Activated T-cell treated with anti-CD3 and anti-CD28 coated beads for 48 hours (primary cell): ENCODE results near the gene CAMTA2.

Experiments used
- DNase-seq: peaks from one replicate; pipeline ENCODE4 v3.0.0-alpha.2; 2020; ENCODE audit warnings: low read depth

Gene CAMTA2

DNA sequence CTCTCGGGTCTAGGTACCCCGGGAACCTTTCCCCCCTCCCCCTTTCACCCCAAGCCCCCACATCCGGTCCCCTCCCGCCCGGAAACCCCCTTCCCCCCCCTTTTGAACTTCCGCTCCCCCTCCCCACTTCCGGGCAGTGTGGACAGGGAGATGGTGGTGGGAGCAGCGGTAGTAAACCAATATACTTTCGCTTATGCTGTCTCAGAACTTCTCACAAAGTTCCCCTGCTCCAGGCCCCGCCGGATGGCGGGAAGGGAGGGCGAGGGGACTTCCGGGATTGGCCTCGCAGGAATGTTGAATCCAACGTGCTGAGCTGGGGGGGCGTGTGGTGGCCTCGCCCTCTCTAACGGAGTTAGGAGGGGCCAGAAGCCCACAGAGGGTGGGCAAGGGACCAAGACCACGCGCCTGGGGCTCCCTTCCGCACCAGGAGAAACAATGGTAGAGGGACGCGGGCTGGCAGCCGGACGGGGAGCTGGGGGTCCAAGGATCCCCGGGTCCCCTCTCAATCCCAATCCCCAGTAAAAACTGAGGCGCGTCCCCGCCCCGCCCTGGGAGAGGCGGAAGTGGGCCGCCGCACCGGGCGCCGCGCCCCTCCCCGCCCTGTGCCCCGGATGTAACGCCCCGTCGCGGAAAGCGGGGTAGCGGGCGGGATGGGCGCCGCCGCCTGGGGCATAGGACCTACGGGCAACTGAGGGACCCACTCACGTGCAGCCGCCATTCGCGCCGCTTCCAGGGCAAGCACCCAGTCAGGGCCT is 39.9 kb downstream of the CAMTA2 start:
- DNase-seq, result peak; percentile 67

GRCh38 chr17:4947010-4947410 is 40.5 kb downstream of the CAMTA2 start:
- DNase-seq, result no peak

DNA sequence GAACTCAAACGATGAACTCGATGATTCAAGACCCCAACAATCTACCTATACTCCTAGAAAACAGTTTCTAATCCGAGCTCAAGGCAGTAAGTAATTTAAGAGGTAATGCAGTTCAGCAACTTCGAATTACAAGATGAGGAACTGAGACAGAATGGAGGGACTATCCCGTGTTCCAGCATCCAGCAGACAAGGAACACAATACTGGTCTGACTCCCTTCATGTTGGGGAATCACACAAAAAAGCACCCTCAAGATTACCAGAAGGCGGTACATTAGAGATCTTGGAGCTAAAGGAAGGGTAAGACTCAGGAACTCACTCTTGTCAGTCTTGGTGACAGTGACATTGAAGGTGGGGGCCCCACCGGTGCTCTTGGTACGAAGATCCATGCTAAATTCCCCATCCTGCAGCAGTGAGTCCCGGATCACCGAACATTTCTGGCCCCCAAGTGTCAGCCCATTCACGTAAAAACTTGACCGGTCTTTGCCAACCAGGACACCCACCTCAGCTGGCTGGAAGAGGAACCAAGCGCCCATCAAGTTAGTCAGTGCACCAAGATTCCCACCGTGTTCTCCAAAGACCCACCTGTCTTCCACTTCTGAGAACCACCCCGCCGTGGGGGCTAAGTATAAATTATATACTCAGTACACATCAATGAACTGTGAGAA is 41.0 kb downstream of the CAMTA2 start:
- DNase-seq, result no peak

GRCh38 chr17:4945944-4946280 is 41.6 kb downstream of the CAMTA2 start:
- DNase-seq, result no peak

GRCh38 chr17:4945176-4945943 is 42.1 kb downstream of the CAMTA2 start:
- DNase-seq, result peak; percentile 80

DNA sequence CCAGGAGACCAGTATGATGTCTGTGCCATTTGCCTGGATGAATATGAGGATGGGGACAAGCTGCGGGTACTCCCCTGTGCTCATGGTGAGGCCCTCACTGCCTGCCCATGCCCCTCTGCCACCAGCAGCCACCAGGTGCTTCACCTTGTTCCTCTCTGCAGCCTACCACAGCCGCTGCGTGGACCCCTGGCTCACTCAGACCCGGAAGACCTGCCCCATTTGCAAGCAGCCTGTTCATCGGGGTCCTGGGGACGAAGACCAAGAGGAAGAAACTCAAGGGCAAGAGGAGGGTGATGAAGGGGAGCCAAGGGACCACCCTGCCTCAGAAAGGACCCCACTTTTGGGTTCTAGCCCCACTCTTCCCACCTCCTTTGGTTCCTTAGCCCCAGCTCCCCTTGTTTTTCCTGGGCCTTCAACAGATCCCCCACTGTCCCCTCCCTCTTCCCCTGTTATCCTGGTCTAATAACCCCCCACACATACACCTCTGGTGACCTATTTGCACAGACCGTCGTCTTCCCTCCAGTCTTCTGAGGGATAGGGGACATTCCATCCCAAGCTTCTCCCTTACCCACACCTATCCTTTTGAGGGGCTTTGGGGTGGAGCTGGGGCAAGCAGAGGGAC is 42.8 kb downstream of the CAMTA2 start:
- DNase-seq, result peak; percentile 44

GRCh38 chr17:4944163-4944553 is 43.3 kb downstream of the CAMTA2 start:
- DNase-seq, result peak; percentile 42

DNA sequence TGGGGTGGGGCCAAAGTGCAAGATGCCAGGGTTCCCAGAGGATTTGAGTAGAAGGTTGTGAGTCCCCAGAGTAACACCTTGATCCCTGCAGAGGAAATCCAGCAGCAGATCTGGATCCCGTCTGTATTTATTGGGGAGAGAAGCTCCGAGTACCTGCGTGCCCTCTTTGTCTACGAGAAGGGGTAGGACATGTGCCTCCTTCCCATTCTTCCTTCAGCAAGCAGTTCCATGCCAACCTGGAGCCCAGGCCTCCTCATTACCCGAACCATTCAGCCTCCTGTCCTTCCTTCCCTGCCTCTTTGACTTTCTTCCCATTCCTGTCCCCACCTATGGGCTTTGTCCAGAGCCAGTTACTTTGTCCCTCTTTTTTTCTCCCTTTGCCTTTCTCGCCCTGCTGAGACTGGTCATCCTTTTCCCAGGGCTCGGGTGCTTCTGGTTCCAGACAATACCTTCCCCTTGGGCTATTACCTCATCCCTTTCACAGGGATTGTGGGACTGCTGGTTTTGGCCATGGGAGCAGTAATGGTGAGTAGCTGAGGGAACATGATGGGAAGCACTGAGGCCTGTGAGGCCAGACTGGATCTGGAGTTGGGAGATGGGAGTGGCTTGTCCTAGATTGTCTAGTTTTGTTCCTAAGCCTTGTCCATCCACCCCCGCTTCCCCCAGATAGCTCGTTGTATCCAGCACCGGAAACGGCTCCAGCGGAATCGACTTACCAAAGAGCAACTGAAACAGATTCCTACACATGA is 44.5 kb downstream of the CAMTA2 start:
- no peak for DNase-seq

DNA sequence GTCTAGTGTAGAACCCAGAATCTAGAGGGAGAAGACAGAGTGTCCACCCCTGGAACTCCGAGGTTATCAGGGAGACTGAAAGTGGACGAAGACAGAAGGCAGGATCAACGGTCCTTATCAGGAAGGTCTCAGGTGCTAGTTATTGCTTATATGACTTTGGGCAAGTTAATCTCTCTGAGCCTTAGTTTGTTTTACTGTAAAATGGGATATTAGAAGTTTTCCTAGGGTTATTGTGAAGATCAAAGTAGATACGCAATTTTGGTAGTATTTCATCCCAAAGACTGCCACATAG is 46.2 kb downstream of the CAMTA2 start:
- DNase-seq, result no peak

- DNase-seq, result peak; percentile 43
Observed at GRCh38 chr17:4940555-4941318, 46.7 kb downstream of the CAMTA2 start.

DNA sequence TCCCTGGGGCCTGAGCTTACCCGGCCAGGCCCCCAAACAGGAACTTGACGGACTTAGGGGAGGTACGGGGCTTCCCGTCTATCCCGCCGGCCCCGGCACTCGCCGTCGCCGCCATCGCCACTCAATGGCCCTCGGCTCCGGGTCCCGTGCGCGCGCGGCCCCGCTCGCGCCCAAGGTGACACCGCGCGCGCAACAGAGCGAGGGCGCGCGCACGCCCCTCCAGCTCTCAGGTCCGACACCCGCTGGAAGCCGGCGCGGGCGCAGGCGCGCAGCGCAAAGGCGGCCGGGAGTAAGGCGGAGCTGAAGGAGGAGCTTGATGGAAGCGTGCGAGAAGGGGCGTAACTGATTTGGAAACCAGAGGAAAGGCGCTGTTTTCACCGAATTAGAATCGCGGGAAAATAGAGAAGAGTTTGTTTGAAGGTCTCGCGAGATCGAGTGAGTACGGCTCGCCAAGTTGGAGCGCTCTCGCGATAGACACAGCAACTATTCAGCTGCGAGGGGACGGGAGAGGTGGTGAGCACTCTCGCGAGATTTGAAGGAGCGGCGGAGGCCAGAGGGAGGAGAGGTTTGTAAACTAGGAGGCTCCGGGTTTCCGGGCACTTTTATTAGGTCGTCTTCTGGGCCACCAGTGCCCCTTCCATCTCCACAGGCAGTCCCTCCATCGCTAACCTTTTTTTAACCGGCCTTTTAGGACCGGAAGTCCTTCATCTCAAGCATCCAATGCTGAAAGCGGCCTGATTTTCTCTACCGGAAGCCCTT is 47.5 kb downstream of the CAMTA2 start, which contains the start of the genes RNF167 and SLC25A11:
TSS of gene RNF167 (plus strand) at position 473 of the 759 bp plus-strand sequence. CDS start 642 bp downstream, outside the sequence.
TSS of gene SLC25A11 (minus strand) at position 251 of the 759 bp plus-strand sequence. CDS start at position 115, 136 bp downstream.
- DNase-seq, result peak; percentile 97

GRCh38 chr17:4939546-4939795 is 48.0 kb downstream of the CAMTA2 start:
- DNase-seq, result no peak

- no peak for DNase-seq
Observed at GRCh38 chr17:4938688-4939545, 48.6 kb downstream of the CAMTA2 start.

DNA sequence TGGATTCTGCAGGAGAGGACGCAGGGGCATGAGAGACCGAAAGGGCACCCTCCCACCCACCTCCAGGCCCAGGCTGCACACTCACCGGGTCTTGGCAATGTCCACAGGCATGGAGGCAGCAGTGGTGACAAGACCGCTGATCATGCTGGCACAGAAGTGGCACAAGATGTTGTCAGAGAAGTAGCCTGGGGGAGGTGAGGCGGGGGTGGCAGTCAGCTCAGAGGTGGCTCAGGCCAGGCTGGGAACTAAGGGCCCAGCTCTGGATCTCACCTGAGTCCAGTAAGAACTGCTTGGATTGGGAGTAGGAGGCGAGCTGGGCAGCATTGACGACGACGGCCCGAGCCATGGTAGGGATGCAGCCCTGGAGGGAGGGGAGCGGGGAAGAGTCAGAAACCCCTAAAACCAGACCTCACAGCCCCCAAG is 49.4 kb downstream of the CAMTA2 start:
- no peak for DNase-seq

- DNase-seq, result no peak
Observed at GRCh38 chr17:4937553-4937952, 49.9 kb downstream of the CAMTA2 start.

DNA sequence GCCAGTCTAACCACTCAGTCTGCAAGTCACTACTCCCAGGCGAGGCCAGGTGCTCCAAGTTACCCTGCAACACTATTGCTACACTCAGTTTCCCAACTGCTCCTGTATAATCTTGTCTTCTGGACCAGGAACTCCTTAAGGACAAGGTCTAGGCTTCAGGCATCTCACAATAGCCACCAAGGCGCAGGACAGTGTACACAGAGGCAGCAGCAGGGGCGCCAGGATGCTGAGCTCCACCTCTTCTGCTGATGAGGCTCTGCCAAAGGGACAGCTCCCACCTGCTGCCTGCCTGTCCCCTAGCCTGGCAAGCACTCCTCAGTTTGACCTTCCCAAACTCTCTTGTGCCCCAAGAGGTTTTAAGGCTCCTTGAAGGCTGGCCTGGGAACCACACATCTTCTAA is 51.0 kb downstream of the CAMTA2 start:
- no peak for DNase-seq

DNA sequence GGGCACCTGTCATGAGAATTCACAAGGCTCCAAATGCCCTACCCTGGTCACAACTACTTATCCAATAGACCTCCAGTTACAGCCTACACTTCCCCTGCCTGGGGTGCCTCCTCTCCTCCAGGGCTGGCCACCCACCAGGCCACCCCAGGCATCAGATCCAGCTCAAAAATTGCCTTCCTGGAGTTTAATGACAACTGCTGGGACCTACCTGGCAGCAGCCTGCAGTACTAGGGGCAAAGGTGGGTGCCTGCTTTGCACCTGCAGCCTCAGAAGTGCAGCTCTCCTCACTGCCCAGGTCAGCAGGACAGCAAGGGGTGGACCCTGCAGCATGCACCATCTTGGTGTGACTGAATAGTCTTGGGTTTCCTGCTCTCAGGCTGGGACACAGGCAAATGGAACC is 51.8 kb downstream of the CAMTA2 start:
- DNase-seq, result no peak

DNA sequence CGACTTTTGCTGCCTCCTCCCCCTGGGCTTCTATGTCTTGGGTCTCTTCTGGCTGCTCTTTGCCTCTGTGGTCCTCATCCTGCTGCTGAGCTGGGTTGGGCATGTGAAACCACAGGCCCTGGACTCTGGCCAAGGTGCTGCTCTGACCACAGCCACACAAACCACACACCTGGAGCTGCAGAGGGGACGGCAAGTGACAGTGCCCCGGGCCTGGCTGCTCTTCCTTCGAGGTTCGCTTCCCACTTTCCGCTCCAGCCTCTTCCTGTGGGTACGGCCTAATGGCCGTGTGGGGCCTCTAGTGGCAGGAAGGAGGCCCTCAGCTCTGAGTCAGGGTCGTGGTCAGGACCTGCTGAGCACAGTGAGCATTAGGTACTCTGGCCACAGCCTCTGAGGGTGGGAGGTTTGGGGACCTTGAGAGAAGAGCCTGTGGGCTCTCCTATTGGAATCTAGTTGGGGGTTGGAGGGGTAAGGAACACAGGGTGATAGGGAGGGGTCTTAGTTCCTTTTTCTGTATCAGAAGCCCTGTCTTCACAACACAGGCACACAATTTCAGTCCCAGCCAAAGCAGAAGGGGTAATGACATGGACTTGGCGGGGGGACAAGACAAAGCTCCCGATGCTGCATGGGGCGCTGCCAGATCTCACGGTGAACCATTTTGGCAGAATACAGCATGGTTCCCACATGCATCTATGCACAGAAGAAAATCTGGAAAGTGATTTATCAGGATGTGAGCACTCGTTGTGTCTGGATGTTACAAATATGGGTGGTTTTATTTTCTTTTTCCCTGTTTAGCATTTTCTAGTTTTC is 53.1 kb downstream of the CAMTA2 start:
- no peak for DNase-seq

DNA sequence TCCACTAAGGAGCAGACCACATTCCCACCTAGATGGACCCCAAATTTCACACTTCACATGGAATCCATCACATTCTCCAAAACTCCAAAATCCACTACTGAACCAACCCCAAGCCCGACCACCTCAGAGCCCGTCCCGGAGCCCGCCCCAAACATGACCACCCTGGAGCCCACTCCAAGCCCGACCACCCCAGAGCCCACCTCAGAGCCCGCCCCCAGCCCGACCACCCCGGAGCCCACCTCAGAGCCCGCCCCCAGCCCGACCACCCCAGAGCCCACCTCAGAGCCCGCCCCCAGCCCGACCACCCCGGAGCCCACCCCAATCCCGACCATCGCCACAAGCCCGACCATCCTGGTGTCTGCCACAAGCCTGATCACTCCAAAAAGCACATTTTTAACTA is 53.8 kb downstream of the CAMTA2 start:
- DNase-seq, result no peak
